Natural killer cell (primary cell): Measurements from ENCODE around the gene NAALADL2. TPM values are rescaled to one million over a fixed set of nuclear protein-coding genes. Genes with fewer than 3 reads are reported as not detected.

ENCODE experiments used
- ATAC-seq, 3 donors: fragments of 150-1000 bp in 2 of 3; fragments of 200-7000 bp in 1 of 3; cut with Tn5 transposase; 1 replicate in 1 of 3; 2 replicates in 2 of 3; pipeline ENCODE4 v1.10.0; 2021; ENCODE audit warnings: mild to moderate bottlenecking in 2 of 3, moderate library complexity in 2 of 3
- DNase-seq, 2 donors: peaks; one replicate each; pipeline versions ENCODE4 v3.0.0 to v3.0.0-alpha.2; 2013 to 2021; ENCODE audit warnings: mixed read lengths in 1 of 2
- H3K27ac ChIP-seq: one replicate; pipeline ENCODE4 v1.5.1; 2013; ENCODE audit warnings: mild to moderate bottlenecking, low read length
- H3K27me3 ChIP-seq: one replicate; pipeline ENCODE4 v1.6.1; 2013; ENCODE audit warnings: low read length; ENCODE audit not compliant: control insufficient read depth, insufficient read depth
- H3K36me3 ChIP-seq: one replicate; pipeline ENCODE4 v1.6.1; 2013; ENCODE audit warnings: low read length; ENCODE audit not compliant: control insufficient read depth, insufficient read depth
- H3K4me1 ChIP-seq: one replicate; pipeline ENCODE4 v1.6.1; 2013; ENCODE audit warnings: low read length; ENCODE audit not compliant: control insufficient read depth, insufficient read depth
- H3K4me3 ChIP-seq: one replicate; pipeline ENCODE4 v1.5.1; 2013; ENCODE audit warnings: low read length
- H3K9me3 ChIP-seq: one replicate; pipeline ENCODE4 v1.6.1; 2013; ENCODE audit warnings: low read length; ENCODE audit not compliant: control insufficient read depth, insufficient read depth
- H3K27ac Mint-ChIP-seq, 2 donors: one replicate each; pipeline ENCODE4 v1.8.0; 2022; ENCODE audit warnings: mild to moderate bottlenecking in 2 of 2, mixed read lengths in 2 of 2, moderate library complexity in 1 of 2
- H3K27me3 Mint-ChIP-seq, 2 donors: one replicate each; pipeline ENCODE4 v1.8.0; 2022; ENCODE audit warnings: low read depth in 2 of 2, mixed read lengths in 2 of 2
- H3K36me3 Mint-ChIP-seq: one replicate; pipeline ENCODE4 v1.8.0; 2022; ENCODE audit warnings: mixed read lengths
- H3K4me1 Mint-ChIP-seq, 2 donors: one replicate each; pipeline ENCODE4 v1.8.0; 2022; ENCODE audit warnings: mixed read lengths in 2 of 2
- H3K4me3 Mint-ChIP-seq: one replicate; pipeline ENCODE4 v1.8.0; 2022; ENCODE audit warnings: mild to moderate bottlenecking, moderate library complexity, mixed read lengths
- H3K9me3 Mint-ChIP-seq, 2 donors: one replicate each; pipeline ENCODE4 v1.8.0; 2022; ENCODE audit warnings: mixed read lengths in 2 of 2
- CTCF ChIP-seq: fragments of 200-600 bp; IDR thresholded peaks from one replicate; pipeline ENCODE4 v1.8.0; 2022; ENCODE audit warnings: antibody characterized with exemption
- WGBS: methylation state at CpG from one replicate; pipeline ENCODE4 v1.1.7; 2013; ENCODE audit warnings: missing lambda C conversion rate; ENCODE audit not compliant: insufficient coverage; 5-methylcytosine and 5-hydroxymethylcytosine counted together
- intact Hi-C: fragments of 100-400 bp; cut with micrococcal nuclease; formaldehyde crosslinking; loops from one replicate; pipeline ENCODE4 v1.14.2; 2022
- total RNA-seq, 4 donors: library from RNA; stranded (reverse); fragments of 120-200 nt in 1 of 4; gene quantifications; one replicate each; pipeline versions ENCODE4 v1.2.3 to v1.2.4, GENCODE V29; 2013 to 2022

Gene NAALADL2
- total RNA-seq, 3 donors from 2014 or later (not counting 1 experiment from before 2014, with no cell fraction given), result not detected

- H3K27me3 ChIP-seq, result no peaks in the 10 kb centered on the region
- peaks cover 7 to 8% of the 10 kb centered on the region in 2 donors for H3K9me3 Mint-ChIP-seq
Observed at GRCh38 chr3:175464362-175464761, 605.2 kb downstream of the NAALADL2 start.

GRCh38 chr3:175469124-175469523 is 610.0 kb downstream of the NAALADL2 start:
- Histone ChIP-seq H3K4me3 (no peak overlapping the region), H3K9me3 (no peaks in the 10 kb centered on the region), H3K27ac (no peak overlapping the region), H3K36me3 (no peaks in the 10 kb centered on the region), H3K4me1 (no peaks in the 10 kb centered on the region), H3K27me3 (no peaks in the 10 kb centered on the region)
- Mint-ChIP-seq H3K4me1 (no peaks in the 10 kb centered on the region), H3K27ac (no peak overlapping the region), H3K9me3 (peaks cover 2 to 4% of the 10 kb centered on the region in 2 donors), H3K36me3 (no peaks in the 10 kb centered on the region), H3K4me3 (no peak overlapping the region), H3K27me3 (no peaks in the 10 kb centered on the region)
- no peak for TF ChIP-seq CTCF
- DNase-seq (no peak), ATAC-seq (no peak)
- intact Hi-C loops, result no loop called here

More at GRCh38 chr3:175464362-175464761, 605.2 kb downstream of the NAALADL2 start:
- Histone ChIP-seq H3K9me3 (no peaks in the 10 kb centered on the region), H3K4me3 (no peak overlapping the region), H3K4me1 (no peaks in the 10 kb centered on the region), H3K27ac (no peak overlapping the region), H3K36me3 (no peaks in the 10 kb centered on the region)
- Mint-ChIP-seq H3K27ac (no peak overlapping the region), H3K27me3 (no peaks in the 10 kb centered on the region), H3K4me3 (no peak overlapping the region), H3K36me3 (no peaks in the 10 kb centered on the region), H3K4me1 (no peaks in the 10 kb centered on the region)
- WGBS, result 83% methylated on average over 1 of the region's 3 CpGs
- DNase-seq, result no peak
- intact Hi-C loops, result no loop called here
- TF ChIP-seq CTCF, result no peak
- no peak for ATAC-seq

GRCh38 chr3:175475765-175476164 is 616.6 kb downstream of the NAALADL2 start:
- Mint-ChIP-seq H3K4me3 (no peak overlapping the region), H3K9me3 (peaks cover 5 to 6% of the 10 kb centered on the region in 2 donors), H3K27ac (no peak overlapping the region), H3K4me1 (no peaks in the 10 kb centered on the region), H3K36me3 (no peaks in the 10 kb centered on the region), H3K27me3 (no peaks in the 10 kb centered on the region)
- H3K27me3 ChIP-seq, result no peaks in the 10 kb centered on the region
- no peak for TF ChIP-seq CTCF
- WGBS, result 90% methylated on average over 3 of the region's 4 CpGs
- intact Hi-C loops, result no loop called here
- H3K4me1 ChIP-seq, result no peaks in the 10 kb centered on the region
- DNase-seq (no peak), ATAC-seq (no peak)
- H3K4me3 ChIP-seq, result no peak overlapping the region
- H3K27ac ChIP-seq, result no peak overlapping the region
- H3K9me3 ChIP-seq, result no peaks in the 10 kb centered on the region
- H3K36me3 ChIP-seq, result no peaks in the 10 kb centered on the region

- H3K9me3 ChIP-seq, result no peaks in the 10 kb centered on the region
- H3K27me3 Mint-ChIP-seq, result no peaks in the 10 kb centered on the region
- WGBS, result 88% methylated on average over 1 of the region's 2 CpGs
- H3K27ac Mint-ChIP-seq, result no peak overlapping the region
- H3K36me3 Mint-ChIP-seq, result no peaks in the 10 kb centered on the region
- no peaks in the 10 kb centered on the region for H3K27me3 ChIP-seq
- no peaks in the 10 kb centered on the region for H3K36me3 ChIP-seq
- intact Hi-C loops, result no loop called here
- no peaks in the 10 kb centered on the region for H3K4me1 ChIP-seq
- no peak for TF ChIP-seq CTCF
- no peak overlapping the region for H3K27ac ChIP-seq
- DNase-seq, result no peak
- H3K4me3 ChIP-seq, result no peak overlapping the region
- H3K9me3 Mint-ChIP-seq, result peaks cover 5 to 6% of the 10 kb centered on the region in 2 donors
- no peaks in the 10 kb centered on the region for H3K4me1 Mint-ChIP-seq
- ATAC-seq, result no peak
- H3K4me3 Mint-ChIP-seq, result no peak overlapping the region
Observed at GRCh38 chr3:175476489-175476888, 617.4 kb downstream of the NAALADL2 start.
